ENCODE results near the gene AFM.

GRCh38 chr4:73485596-73485995 is 4.1 kb downstream of the AFM start:
- TF ChIP-seq CTCF (IDR thresholded peaks at IDR 0.05) (no peak), POLR2AphosphoS5 (IDR thresholded peaks at IDR 0.05; ENCODE audit: insufficient read depth in 1 of 2, low read depth in 1 of 2) (no peak)
